Measurements from ENCODE around the gene NEDD9. TPM values are rescaled to one million over a fixed set of nuclear protein-coding genes. Genes with fewer than 3 reads are reported as not detected.
A peak's percentile ranks its signal among the peaks of the same experiment; 100 is the strongest.

NEDD9 gene
- total and polyA plus RNA-seq, 2 donors (not counting 1 experiment from before 2014, with no cell fraction given), result 33.7 to 35.2 TPM

GRCh38 chr6:11219400-11219834 lies 13.1 kb downstream of the NEDD9 start:
- Histone ChIP-seq H3K79me2 (ENCODE audit: control insufficient read depth, insufficient read depth, low read length) (peaks cover 80% of the 10 kb centered on the region), H3K4me3 (replicated peaks in 1 of 4; ENCODE audit: control extremely low read depth in 1 of 4, insufficient read depth in 1 of 4, low read depth in 3 of 4, low read length in 4 of 4) (no peak overlapping the region), H4K20me1 (ENCODE audit: control insufficient read depth, extremely low read depth, insufficient read depth, low read length) (peaks cover 2% of the 10 kb centered on the region), H3K27me3 (ENCODE audit: control insufficient read depth, insufficient read depth, low read length) (no peaks in the 10 kb centered on the region), H3K4me1 (ENCODE audit: control insufficient read depth, extremely low read depth, insufficient read depth, low read length) (peaks cover 11% of the 10 kb centered on the region), H3K4me2 (ENCODE audit: extremely low read depth, insufficient read depth, low read length) (peak overlapping the region; percentile 9), H3K27ac (ENCODE audit: insufficient read depth, low read length) (peak overlapping the region; percentile 76), H3K9ac (ENCODE audit: insufficient read depth, low read length) (no peak overlapping the region), H2AFZ (ENCODE audit: low read length) (no peak overlapping the region), H3K9me3 (ENCODE audit: control insufficient read depth, insufficient read depth, low read depth, low read length) (no peaks in the 10 kb centered on the region), H3K36me3 (ENCODE audit: control insufficient read depth, insufficient read depth, low read length) (no peaks in the 10 kb centered on the region)
- DNase-seq (ENCODE audit: low read depth in 2 of 2), result no peak
- TF ChIP-seq, protein P1, sequence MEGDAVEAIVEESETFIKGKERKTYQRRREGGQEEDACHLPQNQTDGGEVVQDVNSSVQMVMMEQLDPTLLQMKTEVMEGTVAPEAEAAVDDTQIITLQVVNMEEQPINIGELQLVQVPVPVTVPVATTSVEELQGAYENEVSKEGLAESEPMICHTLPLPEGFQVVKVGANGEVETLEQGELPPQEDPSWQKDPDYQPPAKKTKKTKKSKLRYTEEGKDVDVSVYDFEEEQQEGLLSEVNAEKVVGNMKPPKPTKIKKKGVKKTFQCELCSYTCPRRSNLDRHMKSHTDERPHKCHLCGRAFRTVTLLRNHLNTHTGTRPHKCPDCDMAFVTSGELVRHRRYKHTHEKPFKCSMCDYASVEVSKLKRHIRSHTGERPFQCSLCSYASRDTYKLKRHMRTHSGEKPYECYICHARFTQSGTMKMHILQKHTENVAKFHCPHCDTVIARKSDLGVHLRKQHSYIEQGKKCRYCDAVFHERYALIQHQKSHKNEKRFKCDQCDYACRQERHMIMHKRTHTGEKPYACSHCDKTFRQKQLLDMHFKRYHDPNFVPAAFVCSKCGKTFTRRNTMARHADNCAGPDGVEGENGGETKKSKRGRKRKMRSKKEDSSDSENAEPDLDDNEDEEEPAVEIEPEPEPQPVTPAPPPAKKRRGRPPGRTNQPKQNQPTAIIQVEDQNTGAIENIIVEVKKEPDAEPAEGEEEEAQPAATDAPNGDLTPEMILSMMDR (conservative IDR thresholded peaks at IDR 0.05 in 1 of 2, IDR thresholded peaks at IDR 0.05 in 1 of 2; ENCODE audit: low read depth in 1 of 2, low read length in 2 of 2), result no peak
- TF ChIP-seq EZH2 (IDR thresholded peaks at IDR 0.05; ENCODE audit: low read length, missing control alignments), result no peak

DNA sequence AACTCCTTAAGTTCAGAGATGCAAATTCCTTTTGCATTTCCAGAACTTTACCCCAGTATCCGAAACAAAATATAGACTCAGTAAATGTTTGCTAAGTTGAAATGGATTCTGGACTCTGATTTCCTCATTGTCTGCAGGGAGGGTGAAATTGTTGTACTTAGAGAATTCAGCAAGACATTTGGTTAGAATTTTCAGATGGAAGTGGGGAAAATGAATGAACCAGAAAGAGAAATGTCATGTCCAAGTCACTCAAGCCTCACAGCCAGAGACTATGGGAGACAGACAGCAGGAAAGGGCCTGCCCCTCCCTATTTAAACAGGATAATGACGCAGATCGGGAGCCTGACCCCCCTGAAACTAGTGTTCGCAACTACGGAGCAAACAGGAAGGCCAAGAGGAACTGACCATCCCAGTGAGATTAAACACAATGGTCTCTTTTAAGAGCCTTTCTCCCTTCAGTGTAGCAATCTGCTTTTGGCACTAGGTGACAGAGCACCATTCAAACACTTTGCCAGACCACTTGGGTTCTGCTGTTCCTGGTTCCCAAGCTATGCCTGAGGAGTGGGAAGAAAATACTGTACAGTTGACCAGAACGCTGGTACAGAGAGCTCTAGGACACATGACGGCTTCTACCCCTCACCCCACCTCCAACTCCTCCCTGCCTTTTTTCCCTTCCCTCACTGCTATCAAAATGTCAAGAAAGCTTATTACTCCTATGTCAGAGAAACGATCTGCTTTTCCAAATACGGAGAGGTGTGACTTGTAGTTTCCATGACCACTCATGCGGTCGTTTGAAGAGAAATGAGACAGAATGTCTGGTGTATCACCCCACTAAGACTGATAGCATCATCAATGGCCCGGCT lies 13.7 kb downstream of the NEDD9 start:
- no peak overlapping the region for H3K4me3 ChIP-seq (replicated peaks in 1 of 4; ENCODE audit: control extremely low read depth in 1 of 4, insufficient read depth in 1 of 4, low read depth in 3 of 4, low read length in 4 of 4)
- H3K36me3 ChIP-seq (ENCODE audit: control insufficient read depth, insufficient read depth, low read length), result no peaks in the 10 kb centered on the region
- H2AFZ ChIP-seq (ENCODE audit: low read length), result no peak overlapping the region
- peak overlapping the region; percentile 76 for H3K27ac ChIP-seq (ENCODE audit: insufficient read depth, low read length)
- H4K20me1 ChIP-seq (ENCODE audit: control insufficient read depth, extremely low read depth, insufficient read depth, low read length), result peaks cover 2% of the 10 kb centered on the region
- peaks cover 73% of the 10 kb centered on the region for H3K79me2 ChIP-seq (ENCODE audit: control insufficient read depth, insufficient read depth, low read length)
- peaks cover 12% of the 10 kb centered on the region for H3K4me1 ChIP-seq (ENCODE audit: control insufficient read depth, extremely low read depth, insufficient read depth, low read length)
- H3K4me2 ChIP-seq (ENCODE audit: extremely low read depth, insufficient read depth, low read length), result peak overlapping the region; percentile 66
- DNase-seq (ENCODE audit: low read depth in 2 of 2), result peak in 1 of 2 donors; percentile 61
- TF ChIP-seq, protein P1 (conservative IDR thresholded peaks at IDR 0.05 in 1 of 2, IDR thresholded peaks at IDR 0.05 in 1 of 2; ENCODE audit: low read depth in 1 of 2, low read length in 2 of 2), result no peak
- no peak for TF ChIP-seq EZH2 (IDR thresholded peaks at IDR 0.05; ENCODE audit: low read length, missing control alignments)
- no peaks in the 10 kb centered on the region for H3K9me3 ChIP-seq (ENCODE audit: control insufficient read depth, insufficient read depth, low read depth, low read length)
- no peak overlapping the region for H3K9ac ChIP-seq (ENCODE audit: insufficient read depth, low read length)
- no peaks in the 10 kb centered on the region for H3K27me3 ChIP-seq (ENCODE audit: control insufficient read depth, insufficient read depth, low read length)

DNA sequence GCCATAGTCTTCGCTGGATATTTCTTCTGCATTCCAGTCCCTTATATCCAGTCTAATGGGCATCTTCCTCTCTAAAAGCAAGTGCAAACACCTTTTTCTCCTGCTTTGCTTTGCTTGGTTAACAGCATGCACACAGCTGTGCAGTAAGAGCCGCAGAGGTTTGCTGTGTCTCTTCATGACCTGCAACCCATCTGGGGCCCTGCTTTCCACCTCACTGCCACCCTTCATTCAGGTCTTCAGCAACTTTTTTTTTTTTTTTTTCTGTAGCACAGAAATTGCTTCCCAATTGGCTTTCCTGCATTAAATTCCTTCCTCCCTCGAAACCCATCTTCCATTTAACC lies 14.4 kb downstream of the NEDD9 start:
- no peak overlapping the region for H3K9ac ChIP-seq (ENCODE audit: insufficient read depth, low read length)

More for the DNA sequence above, 14.4 kb downstream of the NEDD9 start:
- Histone ChIP-seq H2AFZ (ENCODE audit: low read length) (no peak overlapping the region), H3K79me2 (ENCODE audit: control insufficient read depth, insufficient read depth, low read length) (peaks cover 69% of the 10 kb centered on the region), H4K20me1 (ENCODE audit: control insufficient read depth, extremely low read depth, insufficient read depth, low read length) (peaks cover 2% of the 10 kb centered on the region), H3K27ac (ENCODE audit: insufficient read depth, low read length) (no peak overlapping the region), H3K4me1 (ENCODE audit: control insufficient read depth, extremely low read depth, insufficient read depth, low read length) (peaks cover 19% of the 10 kb centered on the region), H3K27me3 (ENCODE audit: control insufficient read depth, insufficient read depth, low read length) (no peaks in the 10 kb centered on the region), H3K4me3 (replicated peaks in 1 of 4; ENCODE audit: control extremely low read depth in 1 of 4, insufficient read depth in 1 of 4, low read depth in 3 of 4, low read length in 4 of 4) (no peak overlapping the region), H3K9me3 (ENCODE audit: control insufficient read depth, insufficient read depth, low read depth, low read length) (no peaks in the 10 kb centered on the region), H3K36me3 (ENCODE audit: control insufficient read depth, insufficient read depth, low read length) (no peaks in the 10 kb centered on the region), H3K4me2 (ENCODE audit: extremely low read depth, insufficient read depth, low read length) (no peak overlapping the region)
- DNase-seq (ENCODE audit: low read depth in 2 of 2), result no peak
- TF ChIP-seq EZH2 (IDR thresholded peaks at IDR 0.05; ENCODE audit: low read length, missing control alignments), result no peak
- TF ChIP-seq, protein P1 (conservative IDR thresholded peaks at IDR 0.05 in 1 of 2, IDR thresholded peaks at IDR 0.05 in 1 of 2; ENCODE audit: low read depth in 1 of 2, low read length in 2 of 2), result no peak

Data from fibroblast of lung (primary cell).